Fibroblast of skin of right biceps (primary cell): ENCODE measurements around the gene OTUD6A.
"Not testable (repeated sequence)": the region's sequence is repeated elsewhere in the genome, so short reads cannot be mapped to it uniquely, and the experiment has no call there.

Experiments
- DNase-seq: peaks from one replicate; pipeline ENCODE4 v3.0.0-alpha.2; 2013

The OTUD6A gene

DNA sequence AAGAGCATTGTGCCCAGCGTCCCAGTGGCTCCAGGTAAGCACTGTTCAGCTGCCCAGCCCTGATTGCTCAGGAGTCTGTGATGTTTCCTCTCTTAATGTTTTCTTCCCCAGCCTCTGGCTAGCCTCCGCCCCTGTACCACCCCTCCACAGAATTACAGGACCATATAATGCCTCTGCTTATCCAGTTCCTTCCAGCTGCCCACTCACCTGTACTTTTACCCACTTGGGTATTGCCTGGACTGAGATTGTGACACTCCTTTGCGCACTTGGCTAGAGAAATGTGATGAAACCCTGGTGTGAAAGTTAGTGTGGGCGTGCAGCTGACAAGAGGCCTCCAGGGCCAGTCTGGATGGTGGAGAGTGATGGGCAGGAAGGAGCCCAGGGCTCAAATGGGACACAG, 12.3 kb upstream of the OTUD6A start, which contains the start of gene AWAT2:
TSS of gene AWAT2 (minus strand) at position 14 of the 400 bp plus-strand sequence. CDS start at position 8, 6 bp downstream.
- DNase-seq, result no peak

DNA sequence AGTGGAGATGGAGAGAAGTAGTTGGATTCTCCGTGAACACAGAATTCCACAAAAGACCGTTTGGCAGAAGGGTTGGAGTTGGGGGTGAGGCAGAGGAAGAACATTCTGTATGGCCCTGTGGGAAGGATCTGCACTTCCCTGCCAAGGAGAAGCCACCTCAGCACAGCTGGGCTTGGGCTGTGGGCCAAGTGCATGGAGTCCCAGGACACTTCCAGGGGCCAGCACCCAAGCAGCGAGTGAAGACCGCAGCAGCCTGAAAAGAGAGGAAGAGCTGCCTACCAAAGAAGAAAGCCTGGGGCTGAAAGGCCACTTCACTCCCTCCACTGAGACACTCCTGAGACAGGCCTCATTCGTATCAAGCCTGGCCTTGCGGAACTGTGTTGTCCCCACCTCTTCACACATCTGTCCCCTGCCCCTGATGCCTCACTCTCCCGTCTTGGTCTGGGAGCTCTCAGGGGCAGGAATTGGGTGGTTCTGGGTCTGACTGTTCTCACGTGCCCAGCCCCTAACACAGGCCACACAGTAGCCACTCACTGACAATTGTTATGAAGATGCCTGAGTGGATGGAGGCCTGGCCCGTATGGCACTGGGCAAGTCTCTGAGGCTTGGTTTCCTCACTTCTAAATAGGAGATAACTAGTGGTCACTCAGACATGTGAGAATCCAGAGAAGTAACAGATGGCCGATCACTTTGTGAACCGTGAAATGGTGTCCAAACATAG, 9.2 kb upstream of the OTUD6A start:
- DNase-seq, result no peak

GRCh38 chrX:70054391-70054790, 7.9 kb upstream of the OTUD6A start:
- no peak for DNase-seq

- no peak for DNase-seq
These were observed 799 bp downstream of the OTUD6A start for GRCh38 chrX:70062961-70063550.

GRCh38 chrX:70066646-70067045, 4.4 kb downstream of the OTUD6A start:
- no peak for DNase-seq

GRCh38 chrX:70079297-70079696, 17.0 kb downstream of the OTUD6A start:
- no peak for DNase-seq

DNA sequence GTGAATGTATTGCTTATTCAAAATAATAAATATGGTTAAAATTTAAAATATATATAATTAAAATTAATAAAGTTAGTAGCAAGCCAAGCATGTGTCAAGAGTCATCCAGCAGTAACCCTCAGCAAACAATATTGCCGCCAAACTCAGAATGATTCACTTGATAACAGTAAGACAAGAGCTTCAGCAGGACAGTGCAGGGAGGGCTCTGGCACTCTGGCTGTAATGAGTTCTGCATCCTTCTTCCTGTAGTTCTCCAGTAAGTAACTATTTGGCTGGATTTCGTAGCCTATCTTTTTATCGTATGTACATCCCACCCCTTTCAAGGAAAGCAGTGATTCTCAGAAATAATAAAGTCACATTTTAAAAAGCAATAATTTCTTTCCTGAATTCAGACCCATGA, 17.6 kb downstream of the OTUD6A start:
- DNase-seq, result peak; percentile 7

- DNase-seq, result no peak
These were observed 20.5 kb downstream of the OTUD6A start for GRCh38 chrX:70082723-70083122.

- DNase-seq, result no peak
These were observed 22.5 kb downstream of the OTUD6A start for GRCh38 chrX:70084592-70085240.

- peak; percentile 60 for DNase-seq
These were observed 25.8 kb downstream of the OTUD6A start for GRCh38 chrX:70087857-70088630.

- DNase-seq, result no peak
These were observed 26.5 kb downstream of the OTUD6A start for GRCh38 chrX:70088751-70089150.

DNA sequence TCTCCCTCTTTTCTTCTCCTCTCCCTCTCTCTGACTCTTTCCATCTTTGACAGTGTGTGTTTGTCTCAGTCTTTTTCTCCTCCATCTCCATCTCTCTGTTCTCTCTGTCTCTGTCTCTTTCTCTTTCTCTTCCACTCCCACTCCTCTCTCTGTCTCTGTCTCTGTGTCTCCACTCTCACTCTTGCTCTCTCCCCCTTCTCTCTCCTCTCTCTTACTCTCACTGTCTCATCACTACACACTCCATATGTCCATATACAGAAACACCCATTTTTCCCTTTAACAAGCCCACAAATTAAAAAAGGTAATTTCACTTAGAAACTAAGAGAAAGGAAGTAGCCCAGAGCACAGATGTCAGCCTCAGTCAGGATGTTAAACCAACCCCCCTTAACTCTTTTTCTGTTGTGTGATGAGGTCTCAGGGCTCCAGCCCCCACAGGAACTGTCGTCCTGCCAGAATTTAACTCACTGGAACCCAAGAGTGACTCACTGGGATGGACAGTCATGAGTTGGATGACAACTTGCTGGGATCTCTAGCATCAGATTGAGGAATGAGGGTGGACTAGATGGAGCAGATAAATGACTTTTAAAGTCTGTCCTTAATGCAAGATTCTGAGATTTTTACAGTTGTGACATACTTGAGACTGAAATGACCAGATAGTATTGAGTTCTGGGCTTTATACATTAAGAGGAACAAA, 27.5 kb downstream of the OTUD6A start:
- peak; percentile 87 for DNase-seq

- DNase-seq, result no peak
These were observed 30.0 kb downstream of the OTUD6A start for GRCh38 chrX:70092247-70092646.

GRCh38 chrX:70096052-70096451, 33.8 kb downstream of the OTUD6A start:
- DNase-seq, result peak; percentile 16

GRCh38 chrX:70105229-70105628, 43.0 kb downstream of the OTUD6A start:
- DNase-seq, result no peak

- not testable (repeated sequence) for DNase-seq
These were observed 49.3 kb downstream of the OTUD6A start for GRCh38 chrX:70111436-70112026.
